A549 (cell line): ENCODE results near the gene SERHL2. TPM values are rescaled to one million over a fixed set of nuclear protein-coding genes. Genes with fewer than 3 reads are reported as not detected.

Source experiments
- ATAC-seq, 2 experiments: fragments of 200-7000 bp in 1 of 2; fragments of >200 bp in 1 of 2; cut with Nextera tagmentation in 1 of 2; cut with Tn5 transposase in 1 of 2; 3 replicates each; pipeline versions ENCODE4 v1.8.0 to v1.9.1; 2018 to 2020; ENCODE audit warnings: mild to moderate bottlenecking in 1 of 2, moderate library complexity in 1 of 2
- CTCF ChIA-PET: fragments of 300-600 bp; sonication (Branson Sonifier 250); formaldehyde crosslinking; extraction: SDS; loops from one replicate; lab custom pipeline; 2021; ENCODE audit warnings: antibody characterized with exemption, inconsistent platforms; lab: Yijun Ruan, JAX
- POLR2A ChIA-PET: fragments of 350-600 bp; formaldehyde crosslinking; extraction: SDS; loops from one replicate; lab custom pipeline; 2021; ENCODE audit warnings: antibody characterized with exemption, inconsistent platforms; lab: Yijun Ruan, JAX
- DNase-seq, 2 experiments: peaks; one replicate each; pipeline versions ENCODE4 v3.0.0 to v3.0.0-alpha.2; 2011 to 2016; ENCODE audit warnings: low read depth in 1 of 2, low spot score in 1 of 2
- FAIRE-seq: peaks from 2 replicates; lab custom pipeline; 2011; peaks lifted over from hg19 to GRCh38; lab: Jason Lieb, UNC
- H3K27ac ChIP-seq, 2 experiments: fragments of >200 bp; sonication (Bioruptor Twin); formaldehyde crosslinking; 3 replicates each; pipeline ENCODE4 v1.5.1; 2016 to 2017
- H3K4me1 ChIP-seq: fragments of >200 bp; sonication (Bioruptor Twin); formaldehyde crosslinking; 3 replicates; pipeline ENCODE4 v1.6.1; 2016
- H3K4me2 ChIP-seq: fragments of >200 bp; sonication (Bioruptor Twin); formaldehyde crosslinking; 3 replicates; pipeline ENCODE4 v1.6.1; 2016
- H3K4me3 ChIP-seq: fragments of >200 bp; sonication (Bioruptor Twin); formaldehyde crosslinking; 3 replicates; pipeline ENCODE4 v1.5.1; 2016
- H3K9me3 ChIP-seq: fragments of >200 bp; sonication (Bioruptor Twin); formaldehyde crosslinking; 3 replicates; pipeline ENCODE4 v1.6.1; 2016
- CHD2 ChIP-seq: fragments of 150-350 bp; IDR thresholded peaks from 2 replicates; pipeline ENCODE4 v1.6.1; 2014; ENCODE audit warnings: low read length; ENCODE audit not compliant: partially characterized antibody
- EHF ChIP-seq: fragments of 250-450 bp; sonication (Bioruptor Pico); IDR thresholded peaks from 2 replicates; pipeline ENCODE4 v1.5.0; 2020; ENCODE audit warnings: mild to moderate bottlenecking
- ESRRA ChIP-seq: fragments of 150-350 bp; IDR thresholded peaks from 2 replicates; pipeline ENCODE4 v1.6.1; 2014; ENCODE audit warnings: mild to moderate bottlenecking, low read length, borderline replicate concordance
- FOSL2 ChIP-seq, 2 experiments: fragments of 450-650 bp in 1 of 2; fragments of >200 bp in 1 of 2; sonication (Bioruptor Twin) in 1 of 2; formaldehyde crosslinking; IDR thresholded peaks; 2 replicates each; pipeline versions ENCODE4 v1.5.0 to v1.6.1; 2016 to 2020; ENCODE audit warnings: mild to moderate bottlenecking in 1 of 2, moderate library complexity in 1 of 2
- FOXS1 ChIP-seq: fragments of 250-450 bp; sonication (Bioruptor Pico); IDR thresholded peaks from 2 replicates; pipeline ENCODE4 v1.5.0; 2020; ENCODE audit warnings: mild to moderate bottlenecking, moderate library complexity
- HES2 ChIP-seq: fragments of >200 bp; sonication (Bioruptor Twin); formaldehyde crosslinking; IDR thresholded peaks from 2 replicates; pipeline ENCODE4 v1.6.1; 2016
- HMGXB4 ChIP-seq: fragments of 250-450 bp; sonication (Bioruptor Pico); IDR thresholded peaks from 2 replicates; pipeline ENCODE4 v1.5.0; 2021; ENCODE audit warnings: mild to moderate bottlenecking, moderate library complexity, borderline replicate concordance
- HOXB13 ChIP-seq: fragments of 250-450 bp; sonication (Bioruptor Pico); IDR thresholded peaks from 2 replicates; pipeline ENCODE4 v1.5.0; 2020; ENCODE audit warnings: low read depth, mild to moderate bottlenecking, moderate library complexity
- HOXB5 ChIP-seq: fragments of 250-450 bp; sonication (Bioruptor Pico); IDR thresholded peaks from 2 replicates; pipeline ENCODE4 v1.5.0; 2020; ENCODE audit warnings: mild to moderate bottlenecking, moderate library complexity
- JUNB ChIP-seq: fragments of >200 bp; sonication (Bioruptor Twin); formaldehyde crosslinking; IDR thresholded peaks from 2 replicates; pipeline ENCODE4 v1.6.1; 2016
- KDM5A ChIP-seq: fragments of 200-600 bp; sonication (generic); IDR thresholded peaks from 2 replicates; pipeline ENCODE4 v1.6.1; 2016; ENCODE audit warnings: antibody characterized with exemption, mild to moderate bottlenecking
- MAFK ChIP-seq: fragments of 450-650 bp; IDR thresholded peaks from 2 replicates; pipeline ENCODE4 v1.6.1; 2014; ENCODE audit not compliant: partially characterized antibody
- MYC ChIP-seq: IDR thresholded peaks from 2 replicates; pipeline ENCODE4 v1.6.1; 2012; ENCODE audit warnings: mild to moderate bottlenecking, inconsistent platforms, low read length, improper control_type of control experiment, borderline replicate concordance
- NFE2L2 ChIP-seq: fragments of 150-350 bp; conservative IDR thresholded peaks from 2 replicates; pipeline ENCODE4 v1.6.1; 2014; ENCODE audit warnings: low read length
- NR3C1 ChIP-seq: fragments of >200 bp; sonication (Bioruptor Twin); formaldehyde crosslinking; IDR thresholded peaks from 3 replicates; pipeline ENCODE4 v1.6.1; 2017
- PHF8 ChIP-seq: fragments of 200-600 bp; sonication (generic); IDR thresholded peaks from 2 replicates; pipeline ENCODE4 v1.6.1; 2016; ENCODE audit warnings: low read depth, mild to moderate bottlenecking, antibody characterized with exemption, moderate library complexity, borderline replicate concordance
- REST ChIP-seq: fragments of 200-600 bp; sonication (generic); IDR thresholded peaks from 2 replicates; pipeline ENCODE4 v1.6.1; 2016; ENCODE audit warnings: antibody characterized with exemption, mild to moderate bottlenecking, moderate library complexity
- RFX5 ChIP-seq: fragments of 450-650 bp; IDR thresholded peaks from 2 replicates; pipeline ENCODE4 v1.7.1; 2014; ENCODE audit warnings: antibody characterized with exemption, mild to moderate bottlenecking, moderate library complexity
- RNF2 ChIP-seq: fragments of 200-600 bp; sonication (generic); IDR thresholded peaks from 2 replicates; pipeline ENCODE4 v1.6.1; 2016; ENCODE audit warnings: low read depth, mild to moderate bottlenecking, antibody characterized with exemption, moderate library complexity, borderline replicate concordance
- SMC3 ChIP-seq: fragments of >200 bp; sonication (Bioruptor Twin); formaldehyde crosslinking; IDR thresholded peaks from 3 replicates; pipeline ENCODE4 v1.6.1; 2018; ENCODE audit warnings: inconsistent platforms
- TP53 ChIP-seq: fragments of 250-450 bp; sonication (Bioruptor Pico); IDR thresholded peaks from 2 replicates; pipeline ENCODE4 v1.5.0; 2021; ENCODE audit warnings: mild to moderate bottlenecking, moderate library complexity
- ZC3H11A ChIP-seq: fragments of 450-650 bp; IDR thresholded peaks from 2 replicates; pipeline ENCODE4 v1.6.1; 2014; ENCODE audit warnings: antibody characterized with exemption, mild to moderate bottlenecking
- ZFP36 ChIP-seq: fragments of 450-650 bp; IDR thresholded peaks from 2 replicates; pipeline ENCODE4 v1.6.1; 2014; ENCODE audit warnings: borderline replicate concordance; ENCODE audit not compliant: partially characterized antibody
- ZNF302 ChIP-seq: fragments of 250-450 bp; sonication (Bioruptor Pico); IDR thresholded peaks from 2 replicates; pipeline ENCODE4 v1.9.0; 2021; ENCODE audit warnings: inconsistent platforms, mild to moderate bottlenecking, moderate library complexity
- ZSCAN20 ChIP-seq: fragments of 250-450 bp; sonication (Bioruptor Pico); IDR thresholded peaks from 2 replicates; pipeline ENCODE4 v1.8.0; 2022; ENCODE audit warnings: mild to moderate bottlenecking, moderate library complexity
- WGBS: methylation state at CpG from one replicate; pipeline ENCODE4 v1.1.6; 2017; ENCODE audit errors: missing lambda C conversion rate; 5-methylcytosine and 5-hydroxymethylcytosine counted together
- polyA plus RNA-seq, 4 experiments: library from polyadenylated mRNA; depleted of rRNA in 3 of 4; stranded (reverse); fragments of >200 nt; fragmentation: RNase III in 1 of 4; extraction: RNeasy Plus Mini Kit Qiagen cat#74134 plus additional on column Dnase treatment in 1 of 4; gene quantifications; 2 replicates in 3 of 4; 3 replicates in 1 of 4; pipeline ENCODE4 v1.2.3, GENCODE V29; 2011 to 2017
- TF ChIP-seq, protein P1 (sequence below): fragments of >200 bp; sonication (Bioruptor Twin); formaldehyde crosslinking; IDR thresholded peaks from 3 replicates; pipeline ENCODE4 v1.6.1; 2016

Gene SERHL2
- polyA plus RNA-seq, 2 of the 4 experiments (the other 2 are of a cell fraction) = 0.14 to 0.21 TPM

GRCh38 chr22:42608136-42608822, 54.5 kb downstream of the SERHL2 start:
- Histone ChIP-seq H3K4me1 (peaks cover 32% of the 10 kb centered on the region), H3K27ac (peak overlapping the region in 1 of 2 experiments; percentile 59; a peak in 1 of 6 replicates), H3K4me3 (no peak overlapping the region), H3K4me2 (0 out of 3 replicates have a peak overlapping the region, but pooled peaks have one; percentile 25), H3K9me3 (no peaks in the 10 kb centered on the region)
- ChIA-PET CTCF (interaction anchor here (1.3 kb wide), 1 partner anchor 96 kb away, joined by 3 read pairs; no protein-coding TSS in a partner anchor), POLR2A (no interaction called here)
- TF ChIP-seq SMC3 = no peak
- no peak for TF ChIP-seq FOXS1
- no peak for TF ChIP-seq EHF (CRISPR knock-in tag)
- no peak for TF ChIP-seq FOSL2 (IDR thresholded peaks at IDR 0.05)
- no peak for TF ChIP-seq FOSL2 (CRISPR knock-in tag; IDR thresholded peaks at IDR 0.05)
- TF ChIP-seq HOXB13 (CRISPR knock-in tag) = no peak
- TF ChIP-seq HOXB5 (CRISPR knock-in tag) = no peak
- TF ChIP-seq CHD2 = no peak
- TF ChIP-seq MAFK = no peak
- TF ChIP-seq PHF8 = no peak
- no peak for TF ChIP-seq ZFP36
- TF ChIP-seq NFE2L2 = no peak
- TF ChIP-seq RFX5 = no peak
- no peak for TF ChIP-seq NR3C1
- TF ChIP-seq REST = no peak
- no peak for TF ChIP-seq HES2
- no peak for TF ChIP-seq MYC
- no peak for TF ChIP-seq RNF2
- TF ChIP-seq TP53 = no peak
- no peak for TF ChIP-seq ESRRA
- TF ChIP-seq ZNF302 (CRISPR knock-in tag) = no peak
- ATAC-seq = no peak; a peak in 2 of 6 replicates
- WGBS = 91% methylated on average over 11 of the region's 11 CpGs
- FAIRE-seq = no peak
- DNase-seq = no peak

GRCh38 chr22:42608823-42609361, 55.1 kb downstream of the SERHL2 start:
- Histone ChIP-seq H3K9me3 (no peaks in the 10 kb centered on the region), H3K4me1 (peaks cover 33% of the 10 kb centered on the region), H3K27ac (peak overlapping the region in 1 of 2 experiments; percentile 59; a peak in 3 of 6 replicates), H3K4me2 (peak overlapping the region; percentile 25; the same call in 1 of the 3 replicates), H3K4me3 (no peak overlapping the region)
- WGBS = 61% methylated on average over 11 of the region's 11 CpGs
- TF ChIP-seq, protein P1, sequence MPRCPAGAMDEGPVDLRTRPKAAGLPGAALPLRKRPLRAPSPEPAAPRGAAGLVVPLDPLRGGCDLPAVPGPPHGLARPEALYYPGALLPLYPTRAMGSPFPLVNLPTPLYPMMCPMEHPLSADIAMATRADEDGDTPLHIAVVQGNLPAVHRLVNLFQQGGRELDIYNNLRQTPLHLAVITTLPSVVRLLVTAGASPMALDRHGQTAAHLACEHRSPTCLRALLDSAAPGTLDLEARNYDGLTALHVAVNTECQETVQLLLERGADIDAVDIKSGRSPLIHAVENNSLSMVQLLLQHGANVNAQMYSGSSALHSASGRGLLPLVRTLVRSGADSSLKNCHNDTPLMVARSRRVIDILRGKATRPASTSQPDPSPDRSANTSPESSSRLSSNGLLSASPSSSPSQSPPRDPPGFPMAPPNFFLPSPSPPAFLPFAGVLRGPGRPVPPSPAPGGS = no peak
- TF ChIP-seq TP53 (no peak), KDM5A (no peak), ZC3H11A (no peak), ZFP36 (no peak), ZSCAN20 (no peak), JUNB (no peak), RFX5 (no peak), CHD2 (no peak), NFE2L2 (no peak), HMGXB4 (CRISPR knock-in tag) (no peak), PHF8 (no peak)
- ATAC-seq (peak; percentile 45 to 51; a peak in 4 of 6 replicates), DNase-seq (no peak), FAIRE-seq (no peak)
- ChIA-PET POLR2A (no interaction called here), CTCF (interaction anchor here (0.6 to 1.3 kb wide), 2 partner anchors 96 to 470 kb away, joined by 3 read pairs; no protein-coding TSS in a partner anchor)
